Measurements from ENCODE around the gene SCN1A.

- TF ChIP-seq CTCF (IDR thresholded peaks at IDR 0.05; ENCODE audit: insufficient read depth, low read length) (no peak), POLR2AphosphoS5 (IDR thresholded peaks at IDR 0.05; ENCODE audit: low read depth) (no peak), REST (IDR thresholded peaks at IDR 0.05; ENCODE audit: insufficient replicate concordance, low read depth) (no peak), GABPA (IDR thresholded peaks at IDR 0.05; ENCODE audit: low read depth) (no peak), SPI1 (IDR thresholded peaks at IDR 0.05; ENCODE audit: borderline replicate concordance, low read depth) (no peak)
These were observed 84.9 kb downstream of the SCN1A start for GRCh38 chr2:166042768-166043390.

Data from HL-60 (cell line).